Aorta (tissue), 5 donors: ENCODE measurements around the gene MRPS35. TPM values are rescaled to one million over a fixed set of nuclear protein-coding genes. Genes with fewer than 3 reads are reported as not detected.

Source experiments
- ATAC-seq: fragments of 200-7000 bp; cut with Tn5 transposase; one replicate; pipeline ENCODE4 v1.9.1; 2022; ENCODE audit warnings: moderate library complexity; ENCODE audit not compliant: low FRiP score
- DNase-seq, 2 donors: peaks; one replicate each; pipeline ENCODE4 v3.0.0-alpha.2; 2020
- H3K27ac ChIP-seq, 2 donors: one replicate each; pipeline ENCODE4 v1.5.1; 2013; ENCODE audit warnings: low read length in 2 of 2, mild to moderate bottlenecking in 2 of 2, moderate library complexity in 2 of 2, control low read depth in 1 of 2, inconsistent platforms in 1 of 2, low read depth in 1 of 2
- H3K27me3 ChIP-seq, 2 donors: one replicate each; pipeline ENCODE4 v1.6.1; 2013; ENCODE audit warnings: control low read depth in 1 of 2, low read length in 1 of 2, mild to moderate bottlenecking in 1 of 2, moderate library complexity in 1 of 2; ENCODE audit not compliant: insufficient read depth in 2 of 2, control insufficient read depth in 1 of 2
- H3K36me3 ChIP-seq, 2 donors: one replicate each; pipeline ENCODE4 v1.6.1; 2013; ENCODE audit warnings: control low read depth in 1 of 2, low read length in 1 of 2, mild to moderate bottlenecking in 1 of 2; ENCODE audit not compliant: insufficient read depth in 2 of 2, control insufficient read depth in 1 of 2
- H3K4me1 ChIP-seq, 2 donors: one replicate each; pipeline ENCODE4 v1.6.1; 2013; ENCODE audit warnings: low read length in 2 of 2, control low read depth in 1 of 2, mild to moderate bottlenecking in 1 of 2, moderate library complexity in 1 of 2; ENCODE audit not compliant: insufficient read depth in 2 of 2, control insufficient read depth in 1 of 2
- H3K4me3 ChIP-seq, 2 donors: one replicate each; pipeline ENCODE4 v1.5.1; 2013; ENCODE audit warnings: low read length in 2 of 2, control low read depth in 1 of 2, mild to moderate bottlenecking in 1 of 2
- H3K9me3 ChIP-seq: one replicate; pipeline ENCODE4 v1.6.1; 2013; ENCODE audit warnings: mild to moderate bottlenecking, low read length; ENCODE audit not compliant: control insufficient read depth
- WGBS, 2 donors: extraction: QIAGEN DNeasy Blood & Tissue Kit; methylation state at CpG; one replicate each; pipeline ENCODE4 v1.1.7; 2013; 5-methylcytosine and 5-hydroxymethylcytosine counted together
- intact Hi-C, 2 donors: fragments of 100-400 bp; cut with DNase I; formaldehyde crosslinking; loops; one replicate each; pipeline versions ENCODE4 v1.14.2 to v1.15.0; 2022
- long read RNA-seq, 2 donors: library from polyadenylated mRNA; unstranded; transcript quantifications; one replicate each; pipeline ENCODE4 v2.0.0, GENCODE V29; 2020 to 2021
- polyA plus RNA-seq, 2 donors: library from polyadenylated mRNA; stranded (reverse); fragments of 200-250 nt; gene quantifications; one replicate each; pipeline ENCODE4 v1.2.3, GENCODE V29; 2013
- total RNA-seq, 2 donors: library from RNA; stranded (reverse); fragmentation: NEBNext Ultra II Directional; extraction: Animal tissue kit (Norgen Biotek cat#: 25700); gene quantifications; one replicate each; pipeline ENCODE4 v1.2.1, GENCODE V29; 2021
- donor health status: healthy with polysubstance abuse.
- donor health status: Bipolar disorder and iron deficiency.
- donor health status: DM: no; HTN: no; CAD: no.
- donor health status: DM: no; HTN: no; CAD: no.
- donor health status: DM: yes; HTN: yes; CAD: no.

Gene MRPS35
- total RNA-seq (10 to 100 TPM; 18.3 to 24.3 TPM), polyA plus RNA-seq (10 to 100 TPM; 19.4 to 35.8 TPM)
- long read RNA-seq, donor 1, transcript MRPS35-203 (7 exons, 1,715 nt): minor isoform, 8 of 228 reads
- long read RNA-seq, donor 1, transcript MRPS35-201 (8 exons, 1,888 nt): major isoform, 202 of 228 reads
- long read RNA-seq, donor 1, partial matches to known transcripts: 5 of 228 reads
- long read RNA-seq, donor 1, other reads (novel, unspliced or antisense): 12 of 228 reads
- long read RNA-seq, donor 2, transcript MRPS35-201 (8 exons, 1,888 nt): major isoform, 22 of 24 reads
- long read RNA-seq, donor 2, partial matches to known transcripts: 0 of 24 reads
- long read RNA-seq, donor 2, other reads (novel, unspliced or antisense): 1 of 24 reads

DNA sequence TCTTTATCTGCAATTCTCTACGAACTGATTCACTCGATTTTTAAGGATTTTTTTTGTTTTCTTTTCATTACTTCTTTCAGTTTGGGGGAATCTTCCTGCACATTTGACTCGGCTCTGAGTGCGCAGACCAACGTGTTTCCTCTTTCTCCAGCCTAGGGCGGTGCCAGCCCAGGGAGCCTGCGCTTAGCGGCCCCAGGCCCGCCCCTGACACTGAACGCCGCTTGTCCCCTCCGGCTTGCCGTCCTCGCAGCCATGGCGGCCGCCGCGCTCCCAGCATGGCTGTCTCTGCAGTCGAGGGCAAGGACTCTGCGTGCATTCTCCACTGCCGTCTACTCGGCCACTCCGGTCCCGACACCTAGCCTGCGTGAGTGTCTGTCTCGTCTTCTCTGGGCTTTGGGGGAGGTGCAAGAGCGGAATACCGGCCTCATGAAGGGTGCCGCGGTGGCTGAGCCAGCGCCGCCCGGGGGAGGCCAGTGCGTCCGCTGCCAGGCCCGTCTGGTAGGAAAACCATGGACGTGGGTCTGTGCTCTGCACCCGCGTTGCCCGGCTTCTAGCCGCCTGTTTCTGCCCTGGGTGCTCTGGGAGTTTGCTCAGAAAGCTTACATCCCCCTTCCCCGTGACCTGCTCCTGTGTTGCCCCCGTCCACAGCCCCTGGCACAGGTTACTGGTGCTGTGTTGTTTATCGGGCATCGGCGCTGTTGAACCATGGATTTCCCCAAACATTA, at the start of gene MRPS35:
TSS of gene MRPS35 (plus strand) at position 241 of the 725 bp plus-strand sequence. CDS start at position 253, 12 bp downstream.
- H3K27ac ChIP-seq: peak within 1 kb of the TSS; percentile 36 to 83
- WGBS, 2 donors: 1% methylated on average over 46 of the region's 46 CpGs
- ATAC-seq (peak; percentile 99), DNase-seq (peak; percentile 96 to 97)
- H3K36me3 ChIP-seq: no peaks in the 10 kb centered on the region
- intact Hi-C loops: no loop called here
- H3K4me3 ChIP-seq: peak within 1 kb of the TSS; percentile 59 to 62
- H3K4me1 ChIP-seq: no peaks in the 10 kb centered on the region
- H3K27me3 ChIP-seq: no peaks in the 10 kb centered on the region
- no peaks in the 10 kb centered on the region for H3K9me3 ChIP-seq

DNA sequence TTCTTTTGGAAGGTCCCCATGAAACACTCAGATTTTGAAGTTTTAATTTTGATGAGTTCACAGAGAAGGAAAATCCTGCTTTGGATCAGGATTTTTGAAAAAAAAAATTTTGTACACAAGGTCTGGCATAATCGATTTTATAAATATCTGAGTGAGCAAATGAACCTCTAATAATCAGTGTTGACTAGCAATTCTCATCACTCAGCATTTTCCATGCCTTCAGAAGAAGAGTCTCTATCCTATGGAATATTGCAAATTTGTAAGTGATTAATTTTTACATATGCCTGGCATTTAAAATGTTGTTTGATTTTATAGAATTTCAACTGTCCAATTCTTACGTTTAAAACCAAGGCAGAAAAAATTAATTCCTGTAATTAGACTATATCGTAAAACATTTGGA, 44.9 kb upstream of the MRPS35 start:
- H3K4me1 ChIP-seq: peaks cover 0 to 9% of the 10 kb centered on the region in 2 donors
- DNase-seq (no peak), ATAC-seq (no peak)
- intact Hi-C loops: no loop called here
- H3K36me3 ChIP-seq: peaks cover 0 to 11% of the 10 kb centered on the region in 2 donors
- no peak overlapping the region for H3K4me3 ChIP-seq
- H3K27me3 ChIP-seq: no peaks in the 10 kb centered on the region
- H3K9me3 ChIP-seq: no peaks in the 10 kb centered on the region
- peak overlapping the region in 1 of 2 donors; percentile 10 for H3K27ac ChIP-seq
- 43 to 48% methylated on average over 3 of the region's 3 CpGs for WGBS, 2 donors

DNA sequence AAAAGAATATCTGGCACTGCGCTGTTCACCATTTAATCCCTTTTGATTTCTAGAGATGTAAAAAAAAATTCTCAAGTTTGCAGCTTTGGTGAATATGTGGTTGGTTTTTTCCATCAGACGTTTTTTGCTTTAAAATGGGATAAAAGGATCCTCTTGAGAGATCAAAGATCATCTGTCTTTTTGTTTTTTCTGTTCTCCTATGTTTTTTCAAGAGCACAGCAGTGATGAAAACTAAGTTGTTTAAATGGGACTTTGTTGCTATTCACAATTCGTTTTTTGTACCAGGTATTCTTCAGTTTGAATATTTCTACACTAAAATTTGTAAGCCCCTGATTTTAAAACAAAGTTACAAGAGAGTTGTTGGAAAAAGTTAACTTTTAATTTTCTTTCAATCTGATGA, 44.1 kb upstream of the MRPS35 start:
- H3K27ac ChIP-seq: no peak overlapping the region
- 9 to 25% methylated on average over 3 of the region's 3 CpGs for WGBS, 2 donors
- H3K4me3 ChIP-seq: no peak overlapping the region

DNA sequence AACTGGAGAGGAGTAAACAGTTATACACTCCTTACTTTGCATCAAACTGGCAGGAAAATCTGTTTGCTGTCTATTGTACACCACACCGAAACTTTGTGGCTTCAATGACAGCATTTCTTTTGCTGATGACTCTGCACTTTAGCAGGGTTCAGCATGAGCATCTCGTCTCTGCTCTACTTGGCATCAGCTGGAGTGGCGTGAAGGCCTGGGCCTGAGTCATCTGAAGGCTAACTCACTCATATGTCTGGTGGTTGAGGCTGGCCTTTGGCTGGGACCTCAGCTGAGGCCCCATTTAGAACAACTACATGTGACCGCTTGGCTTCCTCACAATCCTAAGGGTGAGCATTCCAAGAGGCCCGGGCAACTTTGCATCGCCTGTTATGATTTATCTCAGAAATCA, 43.1 kb upstream of the MRPS35 start:
- Histone ChIP-seq H3K4me1 (peaks cover 0 to 9% of the 10 kb centered on the region in 2 donors), H3K27me3 (no peaks in the 10 kb centered on the region), H3K9me3 (no peaks in the 10 kb centered on the region), H3K4me3 (no peak overlapping the region), H3K36me3 (peaks cover 0 to 4% of the 10 kb centered on the region in 2 donors), H3K27ac (peak overlapping the region in 1 of 2 donors; percentile 67)
- DNase-seq: peak; percentile 86 to 90
- intact Hi-C loops: no loop called here
- peak; percentile 89 for ATAC-seq
- 12 to 15% methylated on average over 6 of the region's 6 CpGs for WGBS, 2 donors

More for the DNA sequence above, 44.1 kb upstream of the MRPS35 start:
- intact Hi-C loops: no loop called here
- no peaks in the 10 kb centered on the region for H3K27me3 ChIP-seq
- ATAC-seq (no peak), DNase-seq (no peak)
- H3K4me1 ChIP-seq: peaks cover 0 to 9% of the 10 kb centered on the region in 2 donors
- H3K36me3 ChIP-seq: peaks cover 0 to 7% of the 10 kb centered on the region in 2 donors
- H3K9me3 ChIP-seq: no peaks in the 10 kb centered on the region

DNA sequence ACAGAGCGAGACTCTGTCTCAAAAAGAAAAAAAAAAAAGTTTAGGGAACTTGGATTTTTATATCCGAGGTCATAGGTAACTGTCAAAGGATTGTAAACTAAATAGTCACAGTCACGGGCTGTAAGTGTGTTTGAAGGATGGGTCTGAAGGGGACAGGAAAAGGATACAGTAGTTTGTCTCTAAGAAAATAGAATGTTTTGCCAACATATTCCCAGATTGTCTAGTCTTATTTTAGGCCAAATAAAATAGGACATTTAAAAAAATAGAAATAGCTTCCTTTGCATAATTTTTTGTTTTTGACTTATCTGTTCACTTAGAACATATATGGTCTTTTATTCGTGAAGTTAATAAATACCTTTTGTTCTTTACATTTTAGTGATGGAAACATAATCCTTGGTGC, 38.6 kb upstream of the MRPS35 start:
- ATAC-seq (peak; percentile 40), DNase-seq (no peak)
- no peaks in the 10 kb centered on the region for H3K27me3 ChIP-seq
- H3K4me3 ChIP-seq: no peak overlapping the region
- H3K27ac ChIP-seq: peak overlapping the region; percentile 55 to 67
- WGBS, 2 donors: 4 to 9% methylated on average over 4 of the region's 4 CpGs
- intact Hi-C loops: no loop called here
- H3K9me3 ChIP-seq: no peaks in the 10 kb centered on the region
- H3K36me3 ChIP-seq: peaks cover 0 to 7% of the 10 kb centered on the region in 2 donors
- peaks cover 0 to 5% of the 10 kb centered on the region in 2 donors for H3K4me1 ChIP-seq

DNA sequence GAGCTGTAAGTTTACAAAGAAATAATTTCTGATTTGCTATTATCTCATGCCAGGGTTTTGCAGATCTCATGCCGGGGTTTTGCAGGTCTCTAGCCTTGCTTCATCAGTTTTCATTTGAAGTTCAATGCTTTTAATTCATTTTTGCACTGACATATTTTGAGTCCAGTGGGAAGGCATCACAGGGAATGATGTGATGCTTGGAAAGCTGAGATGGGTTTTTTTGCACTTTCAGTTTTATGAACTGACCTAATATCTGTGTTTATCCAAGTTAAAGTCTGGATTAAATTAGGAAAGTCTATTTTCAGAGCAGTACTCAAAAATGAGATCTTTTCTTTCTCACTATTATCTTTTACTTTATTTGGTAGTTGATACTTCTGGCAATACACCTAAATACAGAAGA, 38.0 kb upstream of the MRPS35 start:
- Histone ChIP-seq H3K36me3 (peaks cover 0 to 9% of the 10 kb centered on the region in 2 donors), H3K27ac (peak overlapping the region in 1 of 2 donors; percentile 28), H3K27me3 (no peaks in the 10 kb centered on the region), H3K4me3 (peak overlapping the region in 1 of 2 donors; percentile 48), H3K4me1 (peaks cover 0 to 4% of the 10 kb centered on the region in 2 donors), H3K9me3 (no peaks in the 10 kb centered on the region)
- ATAC-seq (peak; percentile 81), DNase-seq (no peak)
- WGBS, 2 donors: 0 to 8% methylated on average over 1 of the region's 1 CpG
- intact Hi-C loops: no loop called here

DNA sequence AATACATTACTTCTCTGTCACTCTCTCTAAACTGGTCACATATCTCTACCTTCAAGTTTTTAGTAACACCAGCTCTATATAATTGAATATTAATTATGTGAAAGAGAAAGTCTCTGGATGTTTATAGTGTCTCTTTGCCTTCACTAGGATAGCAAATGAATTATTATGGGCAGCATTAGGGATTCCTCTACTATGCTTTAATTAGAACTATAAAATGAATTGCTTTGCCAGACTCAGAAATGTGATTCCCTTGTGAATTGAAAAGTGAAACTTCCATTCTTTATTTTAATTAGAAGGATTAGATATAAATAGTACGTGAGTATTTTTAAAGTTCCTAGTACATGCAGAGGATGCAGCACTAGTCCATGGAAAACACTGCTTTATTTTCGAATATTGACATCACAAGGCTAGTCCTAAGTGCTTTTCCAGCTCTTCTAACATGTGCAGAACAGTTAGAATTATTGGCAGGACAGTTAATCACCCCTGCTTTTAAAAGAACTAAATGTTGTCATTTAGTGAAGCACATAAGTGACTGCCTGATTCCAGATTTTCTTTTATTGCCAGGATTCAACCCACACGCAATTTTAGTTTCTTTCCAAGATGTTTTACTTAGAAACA, 37.4 kb upstream of the MRPS35 start:
- Histone ChIP-seq H3K9me3 (no peaks in the 10 kb centered on the region), H3K4me1 (peaks cover 0 to under 1% of the 10 kb centered on the region in 2 donors), H3K27ac (peak overlapping the region in 1 of 2 donors; percentile 57), H3K36me3 (peaks cover 0 to 7% of the 10 kb centered on the region in 2 donors), H3K27me3 (no peaks in the 10 kb centered on the region), H3K4me3 (peak overlapping the region in 1 of 2 donors; percentile 41)
- 2 to 4% methylated on average over 3 of the region's 3 CpGs for WGBS, 2 donors
- intact Hi-C loops: no loop called here
- DNase-seq (no peak), ATAC-seq (peak; percentile 79)

DNA sequence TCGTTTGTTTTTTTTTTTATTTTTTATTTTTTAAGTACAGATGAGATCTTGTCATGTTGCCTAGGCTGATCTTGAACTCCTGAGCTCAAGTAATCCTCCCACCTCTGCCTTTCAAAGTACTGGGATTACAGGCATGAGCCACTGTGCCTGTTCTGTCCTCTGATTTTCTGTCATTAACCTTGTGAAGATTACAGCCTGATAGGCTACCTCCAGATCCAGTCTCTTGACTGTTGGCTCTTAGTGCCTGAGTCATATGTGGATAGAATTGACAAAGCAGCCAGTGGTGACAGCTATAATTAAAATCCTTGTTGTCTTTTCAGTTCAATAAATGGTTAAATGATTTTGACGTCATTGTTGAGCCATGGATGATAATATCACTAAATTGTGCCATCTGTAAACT, 35.6 kb upstream of the MRPS35 start:
- peaks cover 0 to 9% of the 10 kb centered on the region in 2 donors for H3K36me3 ChIP-seq
- no peaks in the 10 kb centered on the region for H3K4me1 ChIP-seq
- no peaks in the 10 kb centered on the region for H3K9me3 ChIP-seq
- H3K27ac ChIP-seq: peak overlapping the region; percentile 63 to 87
- intact Hi-C loops: no loop called here
- DNase-seq (no peak), ATAC-seq (no peak)
- no peaks in the 10 kb centered on the region for H3K27me3 ChIP-seq
- WGBS, 2 donors: 61 to 63% methylated on average over 2 of the region's 2 CpGs
- H3K4me3 ChIP-seq: no peak overlapping the region
